ENCODE results near the gene ROMO1. TPM values are rescaled to one million over a fixed set of nuclear protein-coding genes. Genes with fewer than 3 reads are reported as not detected.
"Not testable (repeated sequence)": the region's sequence is repeated elsewhere in the genome, so short reads cannot be mapped to it uniquely, and the experiment has no call there.

The ROMO1 gene
- total RNA-seq, 1 donor from 2014 or later = 227 TPM

DNA sequence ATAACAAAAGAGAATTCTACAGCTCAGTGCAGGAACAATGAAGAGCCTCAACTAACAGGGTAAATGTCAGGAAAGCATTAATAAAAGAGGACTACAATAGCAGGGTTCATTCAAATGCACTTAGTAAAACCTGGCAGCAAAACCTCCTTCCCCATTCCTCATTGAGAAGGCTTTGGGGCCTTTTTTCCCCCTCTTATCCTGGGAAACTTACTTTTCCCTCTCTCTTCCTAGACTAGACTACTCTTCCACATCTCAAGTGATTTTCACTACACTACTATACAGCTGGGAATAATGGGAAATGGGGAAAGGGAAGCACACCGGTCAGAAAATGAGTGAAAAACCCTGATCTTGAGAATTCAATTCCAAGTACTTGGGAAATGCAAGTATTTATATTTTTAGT is 10.1 kb downstream of the ROMO1 start:
- no peak for DNase-seq (ENCODE audit: low read depth)

DNA sequence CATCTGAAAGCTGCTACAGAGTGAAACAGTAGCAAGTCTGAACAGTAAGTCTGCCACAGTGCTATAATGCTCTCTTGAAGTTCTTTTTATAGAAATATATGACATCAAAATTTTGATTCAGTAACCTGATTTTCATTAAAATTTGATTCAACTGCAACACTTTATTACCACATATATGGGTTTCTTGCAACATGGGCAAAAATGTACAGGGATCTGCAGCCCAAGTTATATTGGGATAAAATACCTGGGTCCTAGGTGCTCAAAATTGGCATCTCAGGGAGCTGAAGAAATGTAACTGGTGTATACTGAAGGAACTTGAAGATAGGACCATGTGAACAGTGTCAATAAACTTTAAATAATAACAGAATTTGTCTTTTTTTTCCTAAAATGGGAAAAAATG is 10.8 kb downstream of the ROMO1 start:
- DNase-seq (ENCODE audit: low read depth) = no peak

DNA sequence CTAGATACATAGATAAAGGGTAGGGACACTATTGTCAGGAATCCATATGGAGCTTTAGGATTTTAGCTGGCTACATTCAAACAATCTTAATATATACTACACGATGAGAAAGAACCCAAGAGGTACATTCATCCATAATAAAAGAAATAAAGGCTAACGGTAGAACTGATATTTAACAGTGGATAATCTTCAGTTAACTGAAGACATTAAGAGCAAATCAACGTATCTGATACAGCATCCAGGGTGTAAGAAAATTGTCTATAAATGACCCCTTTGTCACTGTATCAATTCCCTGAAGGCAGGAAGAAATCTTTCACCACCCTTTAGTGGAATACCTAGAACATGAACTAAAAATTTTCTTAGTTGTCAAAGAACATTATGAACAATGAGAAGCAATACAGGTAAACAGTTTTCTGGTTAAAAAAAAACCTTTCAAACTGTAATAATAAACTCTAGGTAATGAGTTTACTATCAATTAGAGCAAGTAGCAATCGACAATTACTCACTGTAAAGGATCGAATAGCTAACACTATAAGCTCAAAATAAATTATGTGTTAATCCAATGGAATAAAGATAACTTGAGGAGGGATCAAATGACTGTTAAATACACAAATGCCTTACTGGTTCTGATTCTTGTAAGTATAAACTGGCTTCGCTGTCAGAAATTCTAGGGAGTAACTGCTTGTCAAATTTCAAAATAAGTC is 11.8 kb downstream of the ROMO1 start:
- no peak for DNase-seq (ENCODE audit: low read depth)

DNA sequence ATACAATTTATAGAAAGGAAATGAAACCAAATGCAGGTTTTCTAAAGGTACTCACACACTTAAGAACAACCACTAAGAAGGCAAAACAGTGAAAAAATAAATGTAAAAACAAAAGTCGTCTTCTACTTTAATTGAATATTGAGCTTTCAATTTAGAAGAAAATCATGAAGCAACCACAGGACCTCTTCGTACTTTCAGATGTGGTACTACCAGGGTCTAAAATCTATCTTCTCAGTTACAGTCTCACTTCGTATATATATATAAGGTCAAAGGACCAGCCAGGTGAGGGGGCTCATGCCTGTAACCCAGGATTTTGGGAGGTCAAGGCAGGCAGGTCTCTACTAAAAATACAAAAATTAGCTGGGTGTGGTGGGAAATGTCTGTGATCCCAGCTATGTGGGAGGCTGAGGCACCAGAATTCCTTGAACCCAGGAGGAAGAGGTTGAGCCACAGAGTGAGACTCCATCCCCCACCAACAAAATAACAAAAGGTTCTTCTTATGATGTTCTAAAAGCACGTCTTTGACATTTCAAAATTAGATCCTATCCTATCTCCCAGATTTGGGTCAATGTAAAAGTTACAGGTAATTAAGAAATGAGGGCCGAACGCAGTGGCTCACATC is 12.5 kb downstream of the ROMO1 start:
- DNase-seq (ENCODE audit: low read depth) = no peak

DNA sequence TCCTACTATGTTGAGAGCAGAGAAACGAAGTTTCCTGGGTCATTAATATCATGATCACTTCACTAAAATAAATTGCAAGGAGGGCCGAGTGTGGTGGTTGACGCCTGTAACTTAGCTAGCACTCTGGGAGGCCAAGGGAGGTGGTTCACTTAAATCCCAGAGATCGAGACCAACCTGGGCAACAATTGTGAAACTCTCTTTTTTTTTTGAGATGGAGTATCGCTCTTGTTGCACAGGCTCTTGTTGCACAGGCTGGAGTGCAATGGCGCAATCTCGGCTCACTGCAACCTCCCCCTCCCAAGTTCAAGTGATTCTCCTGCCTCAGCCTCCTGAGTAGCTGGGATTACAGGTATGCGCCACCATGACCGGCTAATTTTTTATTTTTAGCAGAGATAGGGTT is 13.9 kb downstream of the ROMO1 start:
- not testable (repeated sequence) for DNase-seq (ENCODE audit: low read depth)

DNA sequence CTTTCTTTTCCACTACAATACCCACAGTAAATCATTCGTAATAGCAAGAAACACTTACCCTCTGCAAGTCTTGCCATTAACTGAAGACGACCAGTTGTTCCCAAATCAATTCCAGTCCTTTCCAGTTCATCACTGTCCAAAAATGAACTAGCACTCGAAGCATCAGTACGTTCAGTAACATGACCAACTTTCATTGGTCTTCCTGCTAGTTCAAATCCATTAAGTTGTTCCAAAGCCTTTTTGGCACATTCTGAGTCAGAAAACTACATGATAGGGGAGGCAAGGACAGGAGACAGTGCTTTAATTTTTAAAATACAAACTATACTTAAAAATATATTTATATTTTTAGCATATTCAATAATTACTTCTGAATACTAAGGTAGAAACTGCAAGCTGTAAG is 14.9 kb downstream of the ROMO1 start:
- DNase-seq (ENCODE audit: low read depth) = peak; percentile 17

DNA sequence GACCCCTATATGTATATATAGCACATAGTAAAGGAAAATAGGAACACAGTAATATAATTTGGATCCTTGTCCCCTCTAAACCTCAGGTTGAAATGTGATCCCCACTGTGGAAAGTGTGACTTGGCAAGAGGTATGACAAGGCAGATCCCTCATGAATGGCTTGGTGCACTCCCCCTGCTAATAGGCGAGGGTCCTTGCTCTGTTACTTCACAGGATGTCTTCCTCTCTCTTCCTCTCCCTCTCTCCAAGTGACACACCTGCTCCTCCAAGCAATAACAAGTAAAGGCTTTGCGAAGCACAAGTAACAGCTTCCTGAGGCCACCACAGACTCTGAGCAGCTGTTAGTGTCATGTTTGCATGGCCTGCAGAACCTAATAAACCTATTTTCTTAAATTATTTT is 16.4 kb downstream of the ROMO1 start:
- peak; percentile 28 for DNase-seq (ENCODE audit: low read depth)

DNA sequence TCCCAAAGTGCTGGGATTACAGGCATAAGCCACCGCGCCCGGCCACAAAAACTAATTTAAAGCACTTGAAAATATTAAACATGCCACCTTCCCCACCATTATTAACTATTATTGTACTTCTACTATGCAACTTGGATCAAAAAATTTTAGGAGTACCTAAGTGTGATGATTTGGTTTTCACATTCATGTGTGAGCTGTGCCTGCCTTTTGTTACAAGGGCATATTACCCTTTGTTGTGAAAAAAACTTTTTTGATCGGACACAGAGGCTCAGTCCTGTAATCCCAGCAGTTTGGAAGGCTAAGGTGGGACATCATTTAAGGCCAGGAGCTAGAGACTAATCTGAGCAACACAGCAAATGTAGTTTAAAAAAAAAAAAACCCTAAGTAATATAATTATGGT is 17.1 kb downstream of the ROMO1 start:
- DNase-seq (ENCODE audit: low read depth) = no peak

DNA sequence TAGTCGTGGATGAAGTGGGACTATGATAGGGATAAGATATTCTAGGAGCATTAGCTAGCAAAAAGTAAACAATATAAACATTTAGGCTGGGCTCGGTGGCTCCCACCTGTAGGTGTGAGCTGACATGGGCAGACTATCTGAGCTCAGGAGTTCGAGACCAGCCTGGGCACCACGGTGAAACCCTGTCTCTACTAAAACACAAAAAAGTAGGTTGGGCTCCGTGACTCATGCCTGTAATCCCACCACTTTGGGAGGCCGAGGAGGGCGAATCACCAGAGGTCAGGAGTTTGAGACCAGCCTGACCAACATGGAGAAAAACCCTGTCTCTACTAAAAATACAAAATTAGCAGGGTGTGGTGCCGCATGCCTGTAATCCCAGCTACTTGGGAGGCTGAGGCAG is 19.1 kb downstream of the ROMO1 start:
- peak; percentile 23 for DNase-seq (ENCODE audit: low read depth)

DNA sequence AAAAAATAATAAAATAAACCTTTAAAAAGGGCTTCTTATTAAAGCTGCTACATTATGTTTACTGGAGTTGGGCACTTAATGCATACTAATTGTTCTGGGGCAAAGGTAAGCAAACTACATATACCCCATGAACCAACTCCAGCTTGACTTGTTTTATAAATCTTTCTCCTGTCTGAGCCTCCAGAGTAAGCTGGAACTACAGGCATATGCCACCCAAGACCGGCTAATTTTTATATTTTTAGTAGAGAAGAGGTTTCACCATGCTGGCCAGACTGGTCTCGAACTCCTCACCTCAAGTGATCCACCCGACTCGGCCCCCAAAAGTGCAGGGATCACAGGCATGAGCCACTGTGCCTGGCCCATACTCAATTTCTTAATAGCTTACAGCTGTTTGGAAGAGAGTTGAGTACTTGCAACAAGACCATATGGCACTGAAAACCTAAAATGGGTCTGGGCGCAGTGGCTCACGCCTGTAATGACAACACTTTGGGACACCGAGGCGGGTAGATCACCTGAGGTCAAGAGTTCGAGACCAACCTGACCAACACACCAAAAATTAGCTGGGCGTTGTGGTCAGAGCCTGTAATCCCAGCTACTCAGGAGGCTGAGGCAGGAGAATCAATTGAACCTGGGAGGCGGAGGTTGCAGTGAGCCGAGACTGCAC is 19.9 kb downstream of the ROMO1 start:
- no peak for DNase-seq (ENCODE audit: low read depth)

DNA sequence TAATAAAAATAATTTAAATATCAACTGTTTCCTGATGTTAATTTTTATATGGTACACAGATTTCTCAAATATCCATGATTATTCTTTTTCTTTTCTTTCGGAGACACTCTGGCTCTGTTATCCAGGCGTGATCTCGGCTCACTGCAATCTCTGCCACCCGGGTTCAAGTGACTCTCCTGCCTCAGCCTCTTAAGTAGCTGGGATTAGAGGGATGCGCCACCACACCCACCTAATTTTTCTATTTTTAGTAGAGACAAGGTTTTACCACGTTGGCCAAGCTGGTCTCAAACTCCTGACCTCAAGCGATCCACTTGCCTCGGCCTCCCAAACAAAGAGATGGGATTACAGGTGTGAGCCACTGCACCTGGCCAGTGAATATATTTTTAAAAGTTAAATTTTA is 20.5 kb downstream of the ROMO1 start:
- DNase-seq (ENCODE audit: low read depth) = no peak

DNA sequence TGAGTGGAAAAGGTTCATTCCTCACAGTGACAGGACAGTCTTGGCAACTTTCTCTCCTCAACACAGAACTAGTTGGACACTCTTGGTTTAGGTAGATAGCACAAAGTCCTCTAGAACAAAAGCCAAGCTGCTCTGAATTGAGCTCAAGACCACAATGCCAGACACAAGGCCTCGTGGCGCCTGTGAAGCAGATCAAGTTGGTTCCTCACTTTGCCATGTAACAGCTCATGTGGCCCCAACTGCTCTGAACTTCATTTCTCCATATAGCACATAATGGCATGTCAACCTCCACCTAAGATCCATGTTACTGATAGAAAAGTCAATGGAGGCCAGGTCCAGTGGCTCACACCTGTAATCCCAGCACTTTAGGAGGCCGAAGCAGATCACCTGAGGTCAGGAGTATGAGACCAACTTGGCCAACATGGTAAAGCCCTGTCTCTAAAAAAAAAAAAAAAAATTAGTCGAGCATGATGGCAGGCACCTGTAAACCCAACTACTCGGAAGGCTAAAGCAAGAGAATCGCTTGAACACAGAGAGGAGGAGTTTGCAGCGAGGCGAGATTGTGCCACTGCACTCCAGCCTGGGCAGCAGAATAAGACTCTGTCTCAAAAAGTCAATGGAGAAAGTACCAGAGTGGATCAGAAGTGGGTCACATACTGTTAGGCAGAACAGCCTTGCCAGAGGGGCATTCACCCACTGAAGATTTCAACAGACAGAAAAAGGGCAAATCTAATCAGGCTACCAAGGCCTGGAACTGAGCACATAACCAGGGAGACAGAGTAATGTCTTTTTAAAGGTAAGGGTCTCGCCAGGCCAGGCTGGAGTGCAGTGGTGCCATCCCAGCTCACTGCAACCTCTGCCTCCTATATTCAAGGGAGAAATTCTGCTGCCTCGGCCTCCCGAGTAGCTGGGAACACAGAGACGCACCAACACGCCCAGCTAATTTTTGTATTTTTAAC is 21.2 kb downstream of the ROMO1 start:
- DNase-seq (ENCODE audit: low read depth) = no peak

DNA sequence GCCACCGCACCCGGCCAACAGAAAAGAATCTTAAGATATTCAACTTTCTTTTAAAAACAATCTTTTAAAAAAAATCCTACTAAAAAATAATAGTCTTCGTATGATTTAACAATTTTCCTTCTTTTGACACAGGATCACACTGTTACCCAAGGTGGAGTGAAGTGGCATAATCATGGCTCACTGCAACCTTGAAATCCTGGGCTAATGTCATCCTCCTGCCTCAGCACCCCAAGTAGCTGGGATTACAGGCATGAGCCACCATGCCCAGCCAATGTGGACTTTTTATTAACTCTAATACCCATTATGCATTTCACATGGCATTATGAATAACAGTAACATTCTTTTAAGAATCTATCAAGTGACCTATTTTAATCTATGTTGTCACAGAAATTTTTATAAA is 22.0 kb downstream of the ROMO1 start:
- no peak for DNase-seq (ENCODE audit: low read depth)

DNA sequence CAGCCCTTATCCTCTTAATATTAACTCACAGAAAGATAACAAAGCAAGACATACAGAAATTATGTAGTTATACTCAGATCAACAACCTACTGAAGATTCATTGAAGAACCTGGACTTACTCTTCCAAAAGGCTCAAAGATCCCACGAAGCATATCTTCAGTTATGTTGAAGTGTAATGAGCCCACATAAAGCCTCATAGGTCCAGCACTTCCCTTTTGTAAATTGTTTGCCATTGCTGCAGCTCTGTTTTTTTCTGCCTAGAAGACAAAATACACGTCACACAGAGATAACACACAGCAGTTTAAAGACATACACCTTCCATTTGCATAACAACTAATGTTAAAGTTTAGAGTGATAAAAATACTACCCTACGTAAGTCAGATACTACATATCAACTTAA is 22.4 kb downstream of the ROMO1 start:
- DNase-seq (ENCODE audit: low read depth) = no peak

DNA sequence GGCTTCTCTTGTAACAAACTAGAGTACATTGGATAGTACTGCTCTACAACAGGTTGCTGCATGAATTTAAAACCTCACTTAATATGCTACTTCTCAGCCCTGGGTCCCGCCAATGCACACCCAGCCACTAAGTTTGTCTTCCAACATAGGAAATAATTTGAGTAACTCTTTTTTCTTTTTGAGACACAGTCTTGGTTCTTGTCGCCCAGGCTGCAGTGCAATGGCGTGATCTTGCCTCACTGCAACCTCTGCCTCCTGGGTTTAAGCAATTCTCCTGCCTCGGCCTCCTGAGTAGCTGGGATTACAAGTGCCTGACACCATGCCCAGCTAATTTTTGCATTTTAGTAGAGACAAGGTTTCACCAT is 24.1 kb downstream of the ROMO1 start:
- DNase-seq (ENCODE audit: low read depth) = not testable (repeated sequence)

DNA sequence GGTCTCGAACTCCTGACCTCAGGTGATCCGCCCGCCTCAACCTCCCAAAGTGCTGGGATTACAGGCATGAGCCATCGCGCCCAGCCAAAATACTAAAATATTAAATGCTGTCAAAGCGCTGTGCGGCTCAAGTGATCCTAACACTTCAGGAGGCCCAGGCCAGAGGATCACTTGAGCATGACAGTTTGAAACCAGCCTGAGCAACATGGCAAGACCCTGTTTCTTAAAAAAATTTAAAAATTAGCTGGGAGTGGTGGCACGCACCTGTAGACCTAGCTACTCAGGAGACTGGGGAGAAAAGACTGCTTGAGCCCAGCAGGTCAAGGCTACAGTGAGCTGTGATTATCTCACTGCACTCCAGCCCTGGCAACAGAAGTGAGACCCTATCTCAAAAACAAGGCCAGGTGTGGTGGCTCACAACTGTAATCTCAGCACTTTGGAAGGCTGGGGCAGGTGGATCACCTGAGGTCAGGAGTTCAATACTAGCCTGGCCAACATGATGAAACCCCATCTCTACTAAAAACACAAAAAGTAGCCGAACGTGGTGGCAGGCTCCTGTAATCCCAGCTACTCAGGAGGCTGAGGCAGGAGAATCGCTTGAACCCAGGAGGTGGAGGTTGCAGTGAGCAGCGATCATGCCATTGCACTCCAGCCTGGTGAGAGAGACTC is 24.6 kb downstream of the ROMO1 start:
- not testable (repeated sequence) for DNase-seq (ENCODE audit: low read depth)

DNA sequence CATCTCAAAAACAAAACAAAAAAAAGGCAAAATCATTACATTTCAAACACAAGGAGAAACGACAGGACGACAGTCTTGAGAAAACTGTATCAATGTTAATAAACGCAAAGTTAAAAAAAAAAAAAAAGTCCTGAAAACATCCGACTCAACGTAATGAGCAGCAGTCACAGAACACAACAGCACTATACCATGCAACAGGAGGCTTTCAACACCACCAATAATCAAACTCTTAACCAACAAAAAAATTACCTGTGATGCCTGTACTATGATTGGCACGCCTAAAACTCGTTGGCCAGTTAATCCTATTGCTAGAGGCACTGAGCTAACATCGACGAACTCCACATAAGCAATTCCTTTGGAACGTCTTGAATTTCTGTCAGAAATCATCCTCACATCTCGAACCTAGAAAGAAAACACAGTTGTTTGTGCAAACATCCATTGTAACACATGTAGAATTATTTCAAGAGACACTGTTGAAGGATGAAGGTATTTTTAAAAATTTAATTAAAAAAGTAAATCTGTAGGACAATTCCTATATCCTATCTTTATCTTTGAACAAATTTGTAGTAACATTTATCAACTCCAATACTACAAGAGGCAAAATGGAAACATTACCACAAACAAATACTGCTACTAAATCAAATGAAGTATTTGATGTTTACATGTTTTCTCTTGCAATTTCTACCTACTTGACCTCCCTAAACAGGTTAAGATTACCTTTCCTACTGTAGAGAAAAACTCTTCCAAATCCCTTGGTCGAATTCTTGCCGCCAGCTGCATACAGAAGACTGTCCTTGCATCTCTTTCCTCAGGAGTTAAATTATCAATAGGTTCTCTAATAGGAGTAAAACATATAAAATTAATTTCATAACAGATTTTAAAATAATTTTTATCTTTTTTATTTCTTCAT is 25.4 kb downstream of the ROMO1 start:
- DNase-seq (ENCODE audit: low read depth) = no peak

DNA sequence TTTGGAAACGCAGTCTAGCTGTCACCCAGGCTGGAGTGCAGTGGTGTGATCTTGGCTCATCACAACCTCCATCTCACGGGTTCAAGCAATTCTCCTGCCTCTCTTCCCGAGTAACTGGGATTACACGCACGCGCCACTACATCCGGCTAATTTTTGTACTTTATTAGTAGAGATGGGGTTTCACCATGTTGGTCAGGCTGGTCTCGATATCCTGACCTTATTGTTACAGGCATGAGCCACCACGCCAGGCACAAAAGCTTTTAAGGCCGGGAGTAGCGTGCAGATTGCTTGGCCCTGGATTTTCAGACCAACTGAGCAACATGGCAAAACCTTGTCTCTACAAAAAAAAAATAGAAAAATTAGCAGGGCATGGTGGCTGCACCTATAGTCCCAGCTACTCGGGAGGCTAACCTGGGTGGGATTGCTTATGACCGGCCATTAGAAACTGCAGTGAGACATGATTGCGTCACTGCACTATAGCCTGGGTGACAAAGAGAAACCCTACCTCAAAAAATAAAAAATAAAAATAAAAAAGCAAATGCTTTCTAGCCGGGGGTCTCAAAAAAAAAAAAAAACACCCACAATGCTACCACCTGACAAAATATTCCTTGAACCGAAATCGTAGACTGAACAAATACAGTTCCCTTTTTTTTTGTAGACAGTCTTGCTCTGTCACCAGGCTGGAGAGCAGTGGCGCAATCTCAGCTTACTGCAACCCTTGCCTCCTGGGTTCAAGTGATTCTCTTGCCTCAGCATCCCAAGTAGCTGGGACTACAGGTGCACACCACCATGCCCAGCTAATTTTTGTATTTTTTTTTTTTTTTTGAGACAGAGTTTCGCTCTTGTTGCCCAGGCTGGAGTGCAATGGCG is 27.9 kb downstream of the ROMO1 start:
- no peak for DNase-seq (ENCODE audit: low read depth)

DNA sequence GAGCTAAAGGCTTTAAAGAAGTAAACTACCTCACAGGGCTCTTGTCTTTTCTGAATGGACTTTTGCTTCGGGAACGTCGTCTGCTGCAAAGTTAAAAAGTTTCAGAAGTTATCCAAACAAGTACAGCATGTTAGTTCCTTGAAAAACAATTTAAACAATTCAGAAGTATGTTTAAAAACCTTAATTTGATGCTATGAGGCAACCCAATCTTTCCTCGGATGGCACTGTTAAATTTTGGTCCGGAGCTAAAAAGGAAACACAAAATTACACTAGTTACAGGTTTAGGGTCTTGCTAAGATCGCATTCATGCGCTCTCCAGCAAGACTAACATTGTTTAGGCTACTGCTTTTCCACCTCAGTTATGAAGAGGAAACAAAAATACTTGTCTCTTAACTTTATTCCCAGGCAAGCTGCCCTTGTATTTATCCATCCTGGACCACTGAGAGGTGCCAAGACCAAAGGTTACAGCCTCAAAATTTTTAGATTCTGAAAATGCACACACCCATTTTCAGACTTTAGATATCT is 30.1 kb downstream of the ROMO1 start:
- DNase-seq (ENCODE audit: low read depth) = no peak

All from myocyte (in vitro differentiated cells).